ENCODE data around the gene SCAF8.

- TF ChIP-seq CTCF (IDR thresholded peaks at IDR 0.05; ENCODE audit: poor library complexity, severe bottlenecking) (no peak), TAF1 (IDR thresholded peaks at IDR 0.05; ENCODE audit: low read depth) (no peak), RAD21 (conservative IDR thresholded peaks at IDR 0.05) (no peak), POLR2AphosphoS5 (IDR thresholded peaks at IDR 0.05) (no peak), REST (IDR thresholded peaks at IDR 0.05; ENCODE audit: borderline replicate concordance) (no peak), EZH2 (IDR thresholded peaks at IDR 0.05; ENCODE audit: borderline replicate concordance, insufficient read depth, low read length, poor library complexity, severe bottlenecking) (no peak)
These were observed 24.9 kb downstream of the SCAF8 start for GRCh38 chr6:154758125-154758524.
